HCT116 (cell line): ENCODE data around the gene RRH.

Experiments used
- CBX3 ChIP-seq: IDR thresholded peaks from 2 replicates; pipeline ENCODE4 v1.6.1; 2012; ENCODE audit warnings: low read depth
- CTCF ChIP-seq, 3 experiments: fragments of 200-600 bp in 1 of 3; sonication (generic) in 1 of 3; IDR thresholded peaks in 2 of 3; conservative IDR thresholded peaks in 1 of 3; 2 replicates each; pipeline ENCODE4 v1.5.1; 2012 to 2017; ENCODE audit warnings: low read depth in 2 of 3, low read length in 2 of 3, antibody characterized with exemption in 1 of 3, borderline replicate concordance in 1 of 3, control low read depth in 1 of 3, mild to moderate bottlenecking in 1 of 3, mixed read lengths in 1 of 3, mixed run types in 1 of 3, moderate library complexity in 1 of 3; ENCODE audit not compliant: insufficient read depth in 1 of 3
- ELF1 ChIP-seq: IDR thresholded peaks from 2 replicates; pipeline ENCODE4 v1.6.1; 2012; ENCODE audit warnings: low read depth, borderline replicate concordance
- EZH2phosphoT487 ChIP-seq: fragments of 200-600 bp; IDR thresholded peaks from 2 replicates; pipeline ENCODE4 v1.6.1; 2018; ENCODE audit warnings: antibody characterized with exemption, borderline replicate concordance
- MAX ChIP-seq: IDR thresholded peaks from 2 replicates; pipeline ENCODE4 v1.6.1; 2012
- POLR2A ChIP-seq: IDR thresholded peaks from 2 replicates; pipeline ENCODE4 v1.7.0; 2011; ENCODE audit warnings: borderline replicate concordance; ENCODE audit not compliant: insufficient read depth, insufficient read length; ENCODE audit errors: extremely low read depth
- POLR2AphosphoS5 ChIP-seq: IDR thresholded peaks from 2 replicates; pipeline ENCODE4 v1.6.1; 2011; ENCODE audit warnings: mild to moderate bottlenecking, low read depth, low read length, moderate library complexity
- SP1 ChIP-seq: IDR thresholded peaks from 2 replicates; pipeline ENCODE4 v1.6.1; 2012; ENCODE audit warnings: low read depth
- YY1 ChIP-seq: IDR thresholded peaks from 2 replicates; pipeline ENCODE4 v1.6.1; 2011; ENCODE audit warnings: low read length, low read depth, moderate library complexity, mild to moderate bottlenecking; ENCODE audit not compliant: insufficient replicate concordance; ENCODE audit errors: extremely low read depth
- ZBTB33 ChIP-seq: IDR thresholded peaks from 2 replicates; pipeline ENCODE4 v1.6.1; 2011; ENCODE audit warnings: mild to moderate bottlenecking, low read length, moderate library complexity; ENCODE audit not compliant: insufficient replicate concordance; ENCODE audit errors: extremely low read depth

- no peak for TF ChIP-seq SP1
- TF ChIP-seq YY1: no peak
- no peak for TF ChIP-seq POLR2AphosphoS5
- TF ChIP-seq MAX: no peak
- peak; percentile 41 to 67 (median 45); a peak in 4 of 6 replicates for TF ChIP-seq CTCF (IDR thresholded peaks at IDR 0.05 in 2 of 3, conservative IDR thresholded peaks at IDR 0.05 in 1 of 3; ENCODE audit: borderline replicate concordance in 1 of 3, insufficient read depth in 1 of 3, low read depth in 2 of 3, low read length in 2 of 3)
- no peak for TF ChIP-seq ELF1
- TF ChIP-seq POLR2A: no peak
- no peak for TF ChIP-seq ZBTB33
- no peak for TF ChIP-seq EZH2phosphoT487
- no peak for TF ChIP-seq CBX3
Measured at GRCh38 chr4:109826719-109827118, 1.1 kb upstream of the RRH start.
